ENCODE data around the gene FAM136A.

Gene FAM136A

GRCh38 chr2:70301344-70302194 is at the start of gene FAM136A:
TSS of gene FAM136A (minus strand) at chr2:70302067. CDS start at chr2:70302011, 56 bp downstream.
- DNase-seq (ENCODE audit: low read depth) = peak; percentile 72

GRCh38 chr2:70349921-70350685 is 48.2 kb upstream of the FAM136A start:
- DNase-seq (ENCODE audit: low read depth) = no peak
- no peak for TF ChIP-seq CTCF (conservative IDR thresholded peaks at IDR 0.05; ENCODE audit: low read length)
- H3K4me3 ChIP-seq (ENCODE audit: low read length) = no peak overlapping the region

More at GRCh38 chr2:70301344-70302194, at the start of gene FAM136A:
- TF ChIP-seq CTCF (conservative IDR thresholded peaks at IDR 0.05; ENCODE audit: low read length) = peak; percentile 62
- H3K4me3 ChIP-seq (ENCODE audit: low read length) = peak within 1 kb of the TSS; percentile 87

GRCh38 chr2:70347831-70348230 is 46.0 kb upstream of the FAM136A start:
- no peak for TF ChIP-seq CTCF (conservative IDR thresholded peaks at IDR 0.05; ENCODE audit: low read length)
- H3K4me3 ChIP-seq (ENCODE audit: low read length) = no peak overlapping the region
- no peak for DNase-seq (ENCODE audit: low read depth)

GRCh38 chr2:70344195-70344594 is 42.3 kb upstream of the FAM136A start:
- TF ChIP-seq CTCF (conservative IDR thresholded peaks at IDR 0.05; ENCODE audit: low read length) = no peak
- DNase-seq (ENCODE audit: low read depth) = peak; percentile 29
- no peak overlapping the region for H3K4me3 ChIP-seq (ENCODE audit: low read length)

GRCh38 chr2:70341477-70341765 is 39.6 kb upstream of the FAM136A start:
- no peak for DNase-seq (ENCODE audit: low read depth)
- no peak for TF ChIP-seq CTCF (conservative IDR thresholded peaks at IDR 0.05; ENCODE audit: low read length)
- H3K4me3 ChIP-seq (ENCODE audit: low read length) = no peak overlapping the region

- peak; percentile 29 for DNase-seq (ENCODE audit: low read depth)
- no peak overlapping the region for H3K4me3 ChIP-seq (ENCODE audit: low read length)
- TF ChIP-seq CTCF (conservative IDR thresholded peaks at IDR 0.05; ENCODE audit: low read length) = peak; percentile 94
Measured at GRCh38 chr2:70340761-70341476, 39.1 kb upstream of the FAM136A start.

Data from AG10803 (cell line).